GM12865 (cell line): ENCODE measurements around the gene MRPL10.

Source experiments
- DNase-seq: peaks from one replicate; pipeline ENCODE4 v3.0.0; 2010; ENCODE audit warnings: low read depth
- H3K4me3 ChIP-seq: 2 replicates; pipeline ENCODE4 v1.5.1; 2011; ENCODE audit warnings: mild to moderate bottlenecking, low read depth, low read length, control low read depth
- TF ChIP-seq, protein P1 (sequence below): IDR thresholded peaks from 2 replicates; pipeline ENCODE4 v1.5.1; 2011; ENCODE audit warnings: low read length, control low read depth, low read depth, inconsistent platforms; ENCODE audit not compliant: insufficient read depth; ENCODE audit errors: missing control alignments

MRPL10 gene

GRCh38 chr17:47844814-47845715 is 13.7 kb upstream of the MRPL10 start:
- no peak for DNase-seq

DNA sequence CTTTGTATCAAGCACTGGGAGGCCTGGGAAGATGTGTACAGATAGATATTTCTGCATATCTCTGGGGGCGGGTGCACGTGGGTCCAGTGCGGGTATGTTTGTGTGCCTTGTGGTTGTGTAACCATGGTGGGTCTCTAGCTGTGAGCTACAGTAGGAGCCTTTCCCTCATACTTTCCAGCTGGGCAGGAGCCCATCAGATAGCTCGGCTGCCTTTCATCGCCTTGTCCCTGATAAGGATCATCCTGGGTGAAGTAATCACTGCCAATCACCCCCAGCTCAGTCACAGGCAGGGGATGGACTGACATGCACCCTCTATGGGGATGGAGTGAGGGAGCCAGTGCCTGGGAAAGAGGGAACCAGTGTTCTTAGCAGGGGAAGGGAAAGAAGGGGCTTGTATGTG is 12.9 kb upstream of the MRPL10 start:
- no peak overlapping the region for H3K4me3 ChIP-seq
- no peak for DNase-seq
- TF ChIP-seq, protein P1, sequence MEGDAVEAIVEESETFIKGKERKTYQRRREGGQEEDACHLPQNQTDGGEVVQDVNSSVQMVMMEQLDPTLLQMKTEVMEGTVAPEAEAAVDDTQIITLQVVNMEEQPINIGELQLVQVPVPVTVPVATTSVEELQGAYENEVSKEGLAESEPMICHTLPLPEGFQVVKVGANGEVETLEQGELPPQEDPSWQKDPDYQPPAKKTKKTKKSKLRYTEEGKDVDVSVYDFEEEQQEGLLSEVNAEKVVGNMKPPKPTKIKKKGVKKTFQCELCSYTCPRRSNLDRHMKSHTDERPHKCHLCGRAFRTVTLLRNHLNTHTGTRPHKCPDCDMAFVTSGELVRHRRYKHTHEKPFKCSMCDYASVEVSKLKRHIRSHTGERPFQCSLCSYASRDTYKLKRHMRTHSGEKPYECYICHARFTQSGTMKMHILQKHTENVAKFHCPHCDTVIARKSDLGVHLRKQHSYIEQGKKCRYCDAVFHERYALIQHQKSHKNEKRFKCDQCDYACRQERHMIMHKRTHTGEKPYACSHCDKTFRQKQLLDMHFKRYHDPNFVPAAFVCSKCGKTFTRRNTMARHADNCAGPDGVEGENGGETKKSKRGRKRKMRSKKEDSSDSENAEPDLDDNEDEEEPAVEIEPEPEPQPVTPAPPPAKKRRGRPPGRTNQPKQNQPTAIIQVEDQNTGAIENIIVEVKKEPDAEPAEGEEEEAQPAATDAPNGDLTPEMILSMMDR, result no peak

More at GRCh38 chr17:47844814-47845715, 13.7 kb upstream of the MRPL10 start:
- H3K4me3 ChIP-seq, result no peak overlapping the region
- TF ChIP-seq, protein P1, result peak; percentile 17

- H3K4me3 ChIP-seq, result no peak overlapping the region
- TF ChIP-seq, protein P1, result no peak
- no peak for DNase-seq
Observed at GRCh38 chr17:47843391-47843730, 12.0 kb upstream of the MRPL10 start.

- TF ChIP-seq, protein P1, result no peak
- DNase-seq, result no peak
- H3K4me3 ChIP-seq, result peak overlapping the region; percentile 95; the same call in 1 of the 2 replicates
Observed at GRCh38 chr17:47841488-47842291, 10.3 kb upstream of the MRPL10 start.

DNA sequence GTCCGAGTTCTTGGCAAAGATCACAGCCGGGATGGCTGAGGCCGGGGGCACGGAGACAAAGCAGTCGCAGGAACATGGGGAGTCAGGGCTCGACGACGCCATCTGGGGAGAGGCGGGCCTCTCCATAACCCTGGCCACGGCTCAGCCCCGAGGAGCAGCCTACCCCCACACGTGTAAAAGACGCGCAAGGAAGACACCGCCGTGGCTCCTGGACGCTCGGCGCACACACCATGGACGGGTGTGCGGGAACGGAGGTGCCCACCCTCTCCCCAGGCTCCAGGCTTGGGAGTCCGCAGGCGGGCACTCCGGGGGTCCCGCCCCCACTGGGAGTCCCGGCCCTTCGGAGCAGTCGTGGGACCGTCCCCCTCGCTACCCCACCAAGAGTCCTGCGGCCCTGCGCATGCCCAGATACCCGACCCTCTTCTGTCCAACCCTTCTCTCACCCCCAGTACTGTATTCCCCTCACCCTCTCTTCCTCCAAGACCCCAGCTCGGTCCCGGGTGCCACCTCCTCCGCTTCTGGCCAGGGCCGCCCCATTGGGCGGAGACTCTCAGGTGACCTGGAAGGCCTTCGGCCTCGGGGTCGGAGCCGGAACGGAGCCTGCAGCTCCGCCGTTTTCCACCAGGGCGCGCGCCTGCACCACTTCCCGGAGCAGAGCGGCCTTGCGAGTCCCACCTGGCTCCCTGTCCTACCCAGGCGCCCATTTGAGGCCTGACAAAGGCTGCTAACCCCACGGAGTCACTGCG is 9.6 kb upstream of the MRPL10 start, which contains the start of gene SCRN2:
SCRN2 (minus strand) TSS at position 532 of the 746 bp plus-strand sequence; CDS start at position 102, 430 bp downstream.
- DNase-seq, result peak; percentile 94
- peak within 1 kb of the TSS; percentile 95 for H3K4me3 ChIP-seq
- TF ChIP-seq, protein P1, result peak; percentile 95

DNA sequence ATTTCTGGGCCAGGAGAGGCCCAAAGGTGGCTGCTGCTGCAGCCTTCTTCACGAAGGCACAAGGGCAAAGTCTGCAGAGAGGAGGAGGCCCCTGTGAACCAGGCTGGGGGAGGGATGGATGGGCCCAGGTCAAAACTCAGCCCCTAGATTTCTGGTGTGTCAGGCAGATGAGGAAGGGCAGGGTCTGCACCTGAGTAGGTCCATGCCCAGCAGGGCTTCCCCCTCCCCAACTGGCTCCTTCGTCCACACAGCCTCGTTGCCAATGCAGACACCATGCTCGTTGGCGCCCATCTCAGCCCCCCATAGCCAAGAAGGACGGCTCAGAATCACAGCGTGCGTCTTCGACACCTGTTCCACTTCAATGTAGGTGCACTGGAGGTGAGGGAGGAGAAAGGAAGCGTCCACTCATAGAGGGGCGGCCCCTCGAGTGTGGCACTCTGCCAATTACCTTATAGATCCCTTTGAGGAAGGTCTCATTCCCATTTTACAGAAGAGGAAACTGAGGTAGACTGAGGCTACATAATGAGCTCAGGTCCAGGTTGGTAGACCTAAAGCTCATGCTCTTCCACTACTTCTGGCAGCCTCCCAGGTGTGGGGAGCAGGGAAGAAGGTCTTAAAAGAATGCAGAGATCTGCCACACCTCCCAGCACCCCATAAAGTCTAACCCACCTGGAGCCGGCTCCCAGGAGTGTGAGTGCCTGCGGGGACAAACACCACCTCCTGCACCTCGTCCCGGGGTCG is 8.8 kb upstream of the MRPL10 start:
- DNase-seq, result no peak
- TF ChIP-seq, protein P1, result no peak
- peak overlapping the region; percentile 95 for H3K4me3 ChIP-seq
